HL-60 (cell line): Measurements from ENCODE around the gene BUD23.
"Not testable (repeated sequence)": the region's sequence is repeated elsewhere in the genome, so short reads cannot be mapped to it uniquely, and the experiment has no call there.

Source experiments
- DNase-seq, 2 experiments: peaks; one replicate each; pipeline ENCODE4 v3.0.0-alpha.2; 2010 to 2020; ENCODE audit warnings: low read depth in 1 of 2, low spot score in 1 of 2
- H3K27ac ChIP-seq: fragments of 250-450 bp; sonication (Bioruptor Pico); replicated peaks from 2 replicates; pipeline ENCODE4 v1.5.1; 2020; ENCODE audit warnings: mild to moderate bottlenecking, moderate library complexity
- H3K27me3 ChIP-seq: fragments of 250-450 bp; sonication (Bioruptor Pico); 2 replicates; pipeline ENCODE4 v1.5.1; 2021; ENCODE audit warnings: mild to moderate bottlenecking, moderate library complexity; ENCODE audit not compliant: insufficient read depth, poor library complexity, severe bottlenecking
- H3K4me3 ChIP-seq: replicated peaks from 2 replicates; pipeline ENCODE4 v1.5.1; 2011; ENCODE audit warnings: mild to moderate bottlenecking, control low read depth, low read length; ENCODE audit not compliant: insufficient read depth
- CTCF ChIP-seq: IDR thresholded peaks from one replicate; pipeline ENCODE4 v1.5.1; 2011; ENCODE audit warnings: low read length, control low read depth, inconsistent platforms; ENCODE audit not compliant: insufficient read depth
- GABPA ChIP-seq: IDR thresholded peaks from 2 replicates; pipeline ENCODE4 v1.6.1; 2012; ENCODE audit warnings: low read depth
- POLR2AphosphoS5 ChIP-seq: IDR thresholded peaks from 2 replicates; pipeline ENCODE4 v1.6.1; 2012; ENCODE audit warnings: low read depth
- REST ChIP-seq: IDR thresholded peaks from 2 replicates; pipeline ENCODE4 v1.6.1; 2012; ENCODE audit warnings: low read depth; ENCODE audit not compliant: insufficient replicate concordance
- SPI1 ChIP-seq: IDR thresholded peaks from 2 replicates; pipeline ENCODE4 v1.6.1; 2012; ENCODE audit warnings: low read depth, mild to moderate bottlenecking, borderline replicate concordance

The BUD23 gene

GRCh38 chr7:73652541-73652949 is 30.9 kb upstream of the BUD23 start:
- DNase-seq = no peak
- no peak overlapping the region for H3K27ac ChIP-seq
- H3K27me3 ChIP-seq = peaks cover 17% of the 10 kb centered on the region
- no peak overlapping the region for H3K4me3 ChIP-seq
- TF ChIP-seq CTCF (no peak), SPI1 (no peak), GABPA (no peak), POLR2AphosphoS5 (no peak), REST (no peak)

GRCh38 chr7:73655309-73655708 is 28.1 kb upstream of the BUD23 start:
- H3K4me3 ChIP-seq, H3K27ac ChIP-seq, H3K27me3 ChIP-seq, DNase-seq: not testable (repeated sequence)

- H3K27ac ChIP-seq = no peak overlapping the region
- DNase-seq = no peak
- no peak for TF ChIP-seq GABPA
- no peak for TF ChIP-seq POLR2AphosphoS5
- no peak overlapping the region for H3K4me3 ChIP-seq
- H3K27me3 ChIP-seq = peaks cover 3% of the 10 kb centered on the region
Observed at GRCh38 chr7:73659983-73660382, 23.4 kb upstream of the BUD23 start.

GRCh38 chr7:73660594-73660993 is 22.8 kb upstream of the BUD23 start:
- not testable (repeated sequence) for H3K27ac ChIP-seq, H3K4me3 ChIP-seq, DNase-seq, H3K27me3 ChIP-seq

- TF ChIP-seq REST (no peak), CTCF (no peak), GABPA (no peak), SPI1 (no peak)
- H3K4me3 ChIP-seq = no peak overlapping the region
Observed at GRCh38 chr7:73663033-73663432, 20.4 kb upstream of the BUD23 start.

More at GRCh38 chr7:73663033-73663432, 20.4 kb upstream of the BUD23 start:
- Histone ChIP-seq H3K27me3 (peaks cover 9% of the 10 kb centered on the region), H3K27ac (no peak overlapping the region)
- DNase-seq = no peak
